Body of pancreas (tissue), 4 donors: Measurements from ENCODE around the gene FOXR1.

Experiments used
- CTCF ChIP-seq, 7 experiments: fragments of 450-650 bp in 4 of 7; fragments of 200-600 bp in 3 of 7; sonication (generic) in 3 of 7; IDR thresholded peaks; one replicate each; pipeline ENCODE4 v1.5.1; 2016 to 2019; ENCODE audit warnings: antibody characterized with exemption in 7 of 7
- POLR2A ChIP-seq, 3 donors: fragments of 450-650 bp; IDR thresholded peaks; one replicate each; pipeline ENCODE4 v1.6.1; 2016; ENCODE audit warnings: antibody characterized with exemption in 3 of 3, mild to moderate bottlenecking in 2 of 3

GRCh38 chr11:118947091-118947490 is 24.5 kb upstream of the FOXR1 start:
- TF ChIP-seq CTCF (IDR thresholded peaks at IDR 0.05) (no peak), POLR2A (IDR thresholded peaks at IDR 0.05) (no peak)
